Suprapubic skin (tissue), 3 donors: ENCODE data around the gene PXDC1.

Experiments
- EP300 ChIP-seq: sonication (generic); formaldehyde crosslinking; IDR thresholded peaks from one replicate; pipeline ENCODE4 v1.6.1; 2017; ENCODE audit warnings: antibody characterized with exemption
- POLR2A ChIP-seq, 2 donors: fragments of 450-650 bp; IDR thresholded peaks; one replicate each; pipeline ENCODE4 v1.6.1; 2017; ENCODE audit warnings: antibody characterized with exemption in 2 of 2, mild to moderate bottlenecking in 2 of 2, moderate library complexity in 2 of 2
- TF ChIP-seq, protein P1 (sequence below), 2 donors: fragments of 200-600 bp in 1 of 2; fragments of 450-650 bp in 1 of 2; sonication (generic) in 1 of 2; IDR thresholded peaks; one replicate each; pipeline ENCODE4 v1.5.1; 2016 to 2019; ENCODE audit warnings: antibody characterized with exemption in 2 of 2, mild to moderate bottlenecking in 1 of 2, moderate library complexity in 1 of 2

DNA sequence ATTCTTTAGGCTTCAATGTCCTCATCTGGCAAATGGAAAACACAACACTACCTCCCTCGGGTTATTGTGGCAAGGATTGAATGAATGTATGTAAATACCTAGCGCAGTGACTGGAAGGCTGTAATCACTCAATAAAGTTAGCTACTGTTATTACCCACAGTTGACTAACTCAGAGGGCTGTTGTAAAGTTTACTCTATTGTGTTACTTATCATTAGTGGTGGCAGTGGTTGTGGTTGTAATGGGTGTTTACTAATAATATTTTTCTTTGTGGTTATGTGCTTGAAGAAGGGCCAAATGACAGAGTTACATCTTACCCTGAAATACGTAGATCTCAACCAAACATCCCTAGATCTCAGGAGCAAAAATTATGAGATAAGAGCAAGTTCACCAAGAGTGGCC, 42.0 kb upstream of the PXDC1 start:
- TF ChIP-seq, protein P1, sequence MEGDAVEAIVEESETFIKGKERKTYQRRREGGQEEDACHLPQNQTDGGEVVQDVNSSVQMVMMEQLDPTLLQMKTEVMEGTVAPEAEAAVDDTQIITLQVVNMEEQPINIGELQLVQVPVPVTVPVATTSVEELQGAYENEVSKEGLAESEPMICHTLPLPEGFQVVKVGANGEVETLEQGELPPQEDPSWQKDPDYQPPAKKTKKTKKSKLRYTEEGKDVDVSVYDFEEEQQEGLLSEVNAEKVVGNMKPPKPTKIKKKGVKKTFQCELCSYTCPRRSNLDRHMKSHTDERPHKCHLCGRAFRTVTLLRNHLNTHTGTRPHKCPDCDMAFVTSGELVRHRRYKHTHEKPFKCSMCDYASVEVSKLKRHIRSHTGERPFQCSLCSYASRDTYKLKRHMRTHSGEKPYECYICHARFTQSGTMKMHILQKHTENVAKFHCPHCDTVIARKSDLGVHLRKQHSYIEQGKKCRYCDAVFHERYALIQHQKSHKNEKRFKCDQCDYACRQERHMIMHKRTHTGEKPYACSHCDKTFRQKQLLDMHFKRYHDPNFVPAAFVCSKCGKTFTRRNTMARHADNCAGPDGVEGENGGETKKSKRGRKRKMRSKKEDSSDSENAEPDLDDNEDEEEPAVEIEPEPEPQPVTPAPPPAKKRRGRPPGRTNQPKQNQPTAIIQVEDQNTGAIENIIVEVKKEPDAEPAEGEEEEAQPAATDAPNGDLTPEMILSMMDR (IDR thresholded peaks at IDR 0.05), result no peak
- TF ChIP-seq EP300 (no peak), POLR2A (IDR thresholded peaks at IDR 0.05) (no peak)
